Limb (tissue), 2 donors: Measurements from ENCODE around the gene ITK.

Experiments used
- DNase-seq, 2 donors: peaks; one replicate each; pipeline ENCODE4 v3.0.0-alpha.2; 2016; ENCODE audit errors: extremely low spot score in 2 of 2

The ITK gene

DNA sequence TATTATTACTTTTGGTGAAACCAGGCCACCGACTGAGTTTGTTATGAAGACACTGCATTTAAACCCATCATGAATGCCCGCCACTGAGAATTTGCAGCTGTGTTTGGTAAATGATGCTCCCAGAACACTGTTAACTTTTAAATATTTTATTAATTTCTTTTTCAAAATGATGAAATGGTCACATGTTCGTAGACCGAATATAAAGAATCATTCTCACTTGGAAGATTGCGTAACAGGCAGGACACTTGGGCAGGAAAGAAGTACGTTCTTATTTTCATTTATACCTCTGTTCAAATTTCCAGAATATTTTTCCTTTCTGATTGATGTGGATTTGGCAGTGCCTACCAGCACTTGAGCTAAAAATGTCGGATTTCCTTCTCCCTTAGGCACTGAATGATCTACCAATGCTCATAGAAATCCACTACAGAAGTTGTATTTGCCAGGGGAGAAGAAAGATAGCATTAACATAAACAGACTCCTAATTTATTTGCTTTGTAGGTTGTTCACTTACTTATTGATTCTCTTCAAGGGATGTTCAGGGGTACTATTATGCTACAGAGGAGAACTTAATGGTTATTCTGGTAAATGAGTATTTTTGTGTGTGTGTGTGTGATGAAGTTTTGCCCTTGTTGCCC, 99.1 kb downstream of the ITK start:
- no peak for DNase-seq

DNA sequence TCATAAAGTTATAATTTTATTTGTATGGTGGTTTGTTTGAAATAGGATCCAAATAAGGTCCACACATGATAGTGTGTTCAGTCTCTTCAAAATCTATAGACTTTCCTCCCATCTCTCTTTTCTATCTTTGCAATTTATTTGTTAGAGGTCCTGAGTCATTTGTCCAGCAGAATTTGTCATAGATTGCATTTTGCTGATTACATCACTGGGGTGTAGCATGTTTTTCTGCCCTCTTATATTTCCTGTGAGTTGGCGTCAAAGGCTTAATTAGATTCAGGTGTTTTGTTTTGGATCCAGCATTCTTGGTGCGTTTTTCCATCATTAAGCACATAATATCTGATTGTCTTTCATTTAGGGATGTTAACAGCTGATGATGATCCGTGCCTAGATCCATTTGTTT, 100.3 kb downstream of the ITK start:
- no peak for DNase-seq

DNA sequence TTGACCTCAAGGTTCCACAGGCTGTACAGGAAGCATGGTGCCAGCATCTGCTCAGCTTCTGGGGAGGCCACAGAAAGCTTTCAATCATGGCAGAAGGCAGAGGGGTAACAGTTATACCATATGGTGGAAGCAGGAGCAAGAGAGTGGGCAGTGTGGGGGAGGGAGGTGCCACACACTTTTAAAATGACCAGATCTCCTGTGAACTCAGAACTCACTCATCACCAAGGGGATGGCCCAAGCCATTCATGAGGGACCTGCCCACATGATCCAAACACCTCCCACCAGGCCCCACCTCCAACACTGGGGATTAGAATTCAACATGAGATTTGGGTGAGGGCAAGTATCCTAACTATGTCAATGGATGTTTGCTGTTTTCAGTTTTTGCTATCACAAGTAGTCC, 101.5 kb downstream of the ITK start:
- DNase-seq, result no peak

DNA sequence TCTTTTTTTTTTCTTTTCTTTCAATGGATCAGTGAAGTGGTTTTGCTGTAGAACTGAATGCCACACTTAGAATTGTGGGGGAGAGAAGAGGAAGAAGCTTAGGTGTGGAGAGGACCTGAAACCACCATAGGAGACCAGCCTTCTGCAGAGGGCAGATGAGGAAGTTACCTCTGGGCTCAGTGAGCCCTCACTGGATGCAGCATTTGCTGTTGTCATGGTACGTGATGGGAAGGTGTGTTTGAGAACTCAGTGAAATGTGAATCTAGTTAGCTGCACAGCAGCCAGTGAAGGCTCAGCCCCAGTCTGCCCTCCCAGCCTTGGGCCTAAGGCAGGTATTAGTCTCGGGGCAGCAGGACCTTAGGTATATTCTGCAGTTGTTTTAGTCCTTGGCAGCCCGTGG, 102.8 kb downstream of the ITK start:
- no peak for DNase-seq

DNA sequence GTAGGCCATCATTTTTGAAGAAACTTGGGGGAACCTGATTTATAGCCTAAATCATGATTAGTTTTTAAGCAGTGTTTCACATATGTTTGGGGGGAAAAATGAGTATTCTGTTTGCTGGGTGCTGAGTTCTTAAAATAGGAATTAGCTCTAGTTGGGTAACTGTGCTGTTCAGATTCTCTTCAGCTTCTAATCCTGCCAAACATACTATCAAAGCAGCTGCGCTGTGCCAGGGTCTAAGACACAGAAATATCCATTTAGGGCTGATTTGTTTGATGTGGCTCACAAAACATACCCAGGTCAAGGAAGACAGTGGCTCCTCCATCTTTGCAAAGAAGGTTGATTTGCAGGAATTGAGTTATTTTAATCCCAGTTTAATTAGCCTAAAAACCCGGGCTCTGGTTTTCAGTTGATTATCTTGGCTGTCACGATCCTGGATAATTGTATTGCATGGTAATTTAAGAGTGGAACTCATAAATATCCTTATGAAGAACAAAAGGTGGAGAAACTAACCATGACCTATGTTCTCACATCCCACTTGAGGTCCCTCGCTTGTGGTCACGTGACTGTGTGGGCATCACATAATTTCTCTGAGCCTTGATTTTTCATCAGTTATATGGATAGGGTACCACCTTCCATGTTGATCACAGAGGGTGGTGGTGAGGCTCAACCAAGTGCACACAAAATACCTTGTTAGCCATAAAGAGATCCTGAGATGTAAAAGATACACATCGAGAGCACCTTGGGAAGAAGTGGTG, 104.0 kb downstream of the ITK start:
- no peak for DNase-seq

DNA sequence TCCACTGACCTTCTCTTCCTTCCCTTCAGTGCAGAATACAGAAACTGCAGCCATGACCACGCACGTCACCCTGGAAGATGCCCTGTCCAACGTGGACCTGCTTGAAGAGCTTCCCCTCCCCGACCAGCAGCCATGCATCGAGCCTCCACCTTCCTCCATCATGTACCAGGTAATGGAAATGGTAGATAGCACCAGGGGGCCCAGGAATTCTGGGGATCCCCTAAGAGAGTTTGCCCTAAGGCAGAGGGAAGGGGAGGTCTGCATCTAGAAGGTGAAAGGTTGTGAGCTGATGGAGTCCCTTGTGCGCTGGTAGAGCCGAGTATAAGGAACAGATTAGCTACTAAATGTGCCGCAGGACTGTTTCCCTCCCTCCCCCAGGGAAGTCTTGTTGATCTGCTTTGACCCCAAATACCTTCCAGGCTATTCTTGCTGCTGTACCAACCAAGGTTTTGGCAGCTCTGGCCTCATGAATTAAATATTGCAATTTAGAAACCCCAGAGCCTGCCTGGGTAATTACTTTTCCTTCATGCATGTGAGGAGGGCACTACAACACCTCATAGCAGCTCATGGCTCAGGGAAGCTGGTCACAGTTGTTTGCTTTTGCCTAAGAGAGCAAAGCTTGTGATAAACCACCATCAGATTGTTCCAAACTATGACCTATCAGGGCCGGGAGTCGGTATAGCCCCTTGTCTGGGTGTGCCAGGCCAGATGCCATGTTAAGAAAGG, 104.8 kb downstream of the ITK start:
- DNase-seq, result no peak

DNA sequence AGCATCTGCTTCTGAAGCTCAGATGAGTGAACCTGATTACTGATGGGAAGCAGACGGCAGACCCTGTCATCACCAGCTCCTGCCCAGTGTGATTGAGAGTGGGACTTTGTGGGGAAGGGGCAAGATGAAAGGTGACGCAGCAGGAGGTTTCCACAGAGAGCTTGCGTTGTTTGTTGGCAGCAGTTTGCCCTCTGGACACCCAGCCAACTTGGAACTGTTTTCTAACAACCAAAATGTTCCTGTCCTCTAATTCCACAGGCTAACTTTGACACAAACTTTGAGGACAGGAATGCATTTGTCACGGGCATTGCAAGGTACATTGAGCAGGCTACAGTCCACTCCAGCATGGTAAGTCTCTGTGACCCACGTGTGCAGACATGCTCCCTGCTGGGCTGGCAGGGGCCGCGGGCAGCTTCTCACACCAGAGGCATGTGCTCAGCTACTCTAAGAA, 106.1 kb downstream of the ITK start:
- no peak for DNase-seq

DNA sequence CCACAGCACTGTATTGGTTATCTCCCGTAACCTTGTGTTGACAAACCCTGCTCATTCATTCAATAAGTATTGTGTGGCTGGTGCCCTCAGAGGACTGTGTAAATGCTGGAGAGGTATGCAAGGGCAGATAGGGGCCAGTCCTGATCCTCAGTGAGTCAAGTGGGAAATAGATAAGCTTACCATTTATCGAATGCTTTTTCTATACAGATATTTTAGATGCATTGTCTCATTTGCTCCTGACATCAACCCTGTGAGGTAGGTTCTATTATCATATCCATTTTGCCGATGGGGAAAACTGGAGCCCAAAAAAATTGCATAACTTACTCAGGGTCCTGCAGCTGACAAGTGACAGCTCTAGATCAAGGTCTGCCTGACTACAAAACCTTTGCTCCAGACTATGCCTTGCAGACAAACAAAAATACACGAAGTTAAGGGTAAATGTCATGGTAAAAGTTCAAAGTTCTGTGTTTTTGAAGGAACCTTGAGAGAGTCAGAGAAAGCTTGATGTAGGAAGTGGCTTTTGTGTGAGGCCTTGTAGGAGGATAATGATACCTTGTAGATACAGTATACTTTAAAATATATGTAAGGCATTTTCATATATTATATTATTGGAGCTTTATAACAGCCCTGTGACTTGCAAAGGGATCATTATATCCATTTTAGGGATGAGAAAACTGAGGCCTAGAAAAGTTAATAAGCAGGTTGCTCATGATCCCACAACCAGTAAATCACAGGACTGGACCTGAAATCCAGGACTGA, 107.9 kb downstream of the ITK start:
- no peak for DNase-seq

DNA sequence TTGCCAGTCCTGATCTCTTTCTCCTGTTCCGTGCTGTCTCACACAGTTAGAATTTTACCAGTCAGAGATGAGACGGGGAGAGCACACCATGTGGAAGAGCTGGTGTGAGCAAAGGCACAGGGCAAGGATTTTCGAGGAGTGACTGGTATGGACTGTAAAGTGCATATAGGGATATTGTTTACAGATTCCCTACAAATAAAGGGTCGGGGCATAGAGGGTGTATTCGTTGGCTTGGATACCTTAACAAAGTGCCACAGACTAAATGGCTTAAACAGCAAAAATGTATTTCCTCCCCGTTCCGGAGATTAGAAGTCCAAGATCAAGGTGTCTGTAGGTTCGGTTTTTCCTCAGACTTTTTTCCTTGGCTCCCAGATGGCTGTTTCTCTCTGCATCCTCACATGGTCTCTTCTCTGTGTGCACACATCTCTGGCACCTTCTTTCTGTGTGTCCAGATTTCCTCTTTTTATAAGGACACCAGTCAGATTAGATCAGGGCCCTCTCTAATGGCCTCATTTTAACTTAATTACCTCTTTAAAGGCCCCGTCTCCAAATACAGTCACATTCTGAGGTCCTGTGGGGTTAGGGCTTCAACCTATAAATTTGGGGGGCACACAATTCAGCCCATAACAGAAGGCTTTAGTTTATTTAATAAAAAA, 108.7 kb downstream of the ITK start:
- DNase-seq, result no peak

DNA sequence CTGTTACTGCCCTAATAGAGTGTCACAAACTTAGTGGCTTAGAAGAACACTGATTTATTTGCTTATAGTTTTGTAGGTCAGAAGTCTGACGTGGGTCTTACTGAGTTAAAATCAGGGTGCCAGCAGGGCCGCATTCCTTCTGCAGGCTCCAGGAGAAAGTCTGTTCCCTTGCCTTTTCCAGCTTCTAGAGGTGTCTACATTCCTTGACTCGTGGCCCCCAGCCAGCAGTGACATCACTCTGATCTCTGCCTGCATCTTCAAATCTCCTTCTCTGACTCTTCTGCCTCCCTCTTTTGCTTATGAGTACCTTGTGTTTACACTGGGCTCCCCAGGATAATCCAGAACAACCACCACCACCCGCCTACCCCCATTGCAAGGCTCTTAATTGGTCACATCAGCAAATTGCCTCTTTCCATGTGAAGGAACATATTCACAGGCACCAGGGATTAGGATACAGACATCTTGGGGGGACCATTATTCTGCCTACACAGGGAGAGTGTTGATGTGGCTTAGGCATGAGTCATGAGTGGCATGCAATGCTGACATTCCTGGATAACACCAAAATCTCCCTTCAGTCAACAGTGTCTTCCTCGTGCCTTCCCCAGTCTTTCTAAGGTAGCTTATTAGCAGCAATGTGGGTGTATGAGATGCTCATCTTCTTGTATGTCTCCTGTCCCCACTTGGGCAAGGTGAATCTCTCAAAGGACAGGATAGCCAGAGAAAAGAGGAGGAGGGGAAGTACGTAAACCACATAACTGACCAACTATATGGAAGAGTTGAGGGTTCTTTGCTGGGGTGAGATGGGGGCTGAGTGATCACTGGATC, 109.7 kb downstream of the ITK start:
- no peak for DNase-seq

DNA sequence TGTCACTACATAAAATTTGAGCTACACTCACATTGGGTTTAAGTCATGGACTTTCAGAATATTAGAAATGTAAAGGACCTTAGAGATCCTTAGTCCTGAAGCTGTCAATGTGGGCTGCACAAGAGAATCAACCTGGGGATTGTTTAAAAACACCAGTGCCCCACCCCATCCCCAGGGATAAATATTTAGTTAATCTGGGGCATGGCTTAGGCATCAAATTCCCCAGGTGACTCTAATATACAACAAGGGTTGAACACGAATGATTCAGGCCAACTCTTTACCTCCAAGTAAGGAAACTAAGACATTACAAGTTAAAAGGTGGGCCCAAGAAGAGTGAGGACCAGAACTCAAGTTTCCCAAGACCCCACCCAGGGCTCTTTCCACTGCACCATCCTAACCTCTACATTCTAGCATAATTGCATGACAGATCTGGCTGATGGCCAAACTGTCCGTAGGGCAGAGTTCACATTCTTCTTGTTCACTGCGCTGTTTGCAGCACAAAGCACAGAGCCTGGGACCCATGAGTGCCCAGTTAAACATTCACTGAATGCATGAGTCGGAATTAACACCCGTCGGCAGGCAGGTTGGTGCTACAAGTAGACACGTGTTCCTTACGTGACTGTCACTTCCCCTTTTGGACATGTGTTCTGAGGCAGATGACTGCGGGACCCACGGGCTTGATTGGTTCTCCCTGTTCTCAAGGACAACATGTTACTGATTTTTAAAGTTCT, 110.5 kb downstream of the ITK start:
- no peak for DNase-seq

DNA sequence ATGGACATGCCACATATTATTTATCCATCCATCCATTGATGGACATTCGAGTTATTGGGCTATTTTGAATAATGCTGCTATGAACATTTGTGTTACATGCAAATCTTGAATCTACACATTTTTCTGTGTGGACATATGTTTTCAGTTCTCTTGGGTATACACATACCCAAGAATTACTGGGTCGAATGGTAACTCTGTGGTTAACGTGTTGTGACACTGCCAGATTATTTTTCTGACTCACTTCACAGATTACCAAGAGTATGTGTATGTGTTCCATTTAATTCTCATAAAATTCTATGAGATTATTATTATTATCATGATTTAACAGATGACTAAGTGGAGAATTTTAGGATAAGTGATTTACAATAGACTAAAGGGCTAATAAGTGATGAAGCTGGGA, 112.0 kb downstream of the ITK start:
- no peak for DNase-seq

DNA sequence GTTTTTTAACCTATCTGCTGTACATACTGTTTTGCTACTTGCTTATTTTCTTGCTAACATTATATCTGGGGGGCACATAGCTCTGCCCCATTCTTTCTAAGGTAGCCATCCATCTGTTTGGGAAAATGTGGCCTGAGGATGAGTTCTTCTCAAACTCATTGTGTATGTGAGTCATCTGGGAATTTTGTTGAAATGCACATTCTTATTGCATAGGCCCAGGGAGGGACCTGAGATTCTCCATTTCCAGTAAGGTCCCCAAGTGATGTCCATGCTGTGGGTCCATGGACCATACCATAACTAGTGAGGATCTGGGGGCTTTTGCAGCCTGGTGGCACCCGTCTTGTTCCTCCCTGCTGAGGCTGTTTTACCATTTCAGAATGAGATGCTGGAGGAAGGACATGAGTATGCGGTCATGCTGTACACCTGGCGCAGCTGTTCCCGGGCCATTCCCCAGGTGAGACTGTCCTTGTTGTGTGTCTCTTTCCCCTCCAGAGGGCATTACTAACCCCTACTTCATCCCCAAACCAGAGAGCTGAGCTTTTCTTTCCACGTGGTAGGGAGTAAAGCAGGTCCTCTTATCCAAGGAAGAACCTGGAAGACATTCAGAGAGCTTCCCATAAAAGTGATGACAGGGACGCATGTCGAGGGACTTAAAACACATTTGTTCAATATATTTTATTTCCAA, 113.9 kb downstream of the ITK start:
- no peak for DNase-seq

DNA sequence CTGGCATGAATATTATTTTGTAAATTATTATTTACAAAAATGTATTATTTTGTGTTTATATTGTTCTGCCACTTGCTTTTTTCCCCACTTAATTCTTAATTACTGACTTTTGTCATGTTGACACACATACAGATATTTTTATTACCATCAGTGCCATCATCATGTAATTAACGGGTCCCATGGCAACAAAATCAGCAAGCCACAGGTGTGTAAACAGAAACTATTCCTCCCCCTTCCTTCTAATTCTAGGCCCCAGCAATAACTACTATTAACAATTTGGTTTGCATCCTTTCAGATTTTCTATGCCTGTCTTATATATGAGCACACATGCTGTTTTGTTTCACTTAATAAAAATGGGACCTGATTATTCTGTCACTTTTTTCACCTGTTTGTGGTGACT, 114.6 kb downstream of the ITK start:
- DNase-seq, result no peak

DNA sequence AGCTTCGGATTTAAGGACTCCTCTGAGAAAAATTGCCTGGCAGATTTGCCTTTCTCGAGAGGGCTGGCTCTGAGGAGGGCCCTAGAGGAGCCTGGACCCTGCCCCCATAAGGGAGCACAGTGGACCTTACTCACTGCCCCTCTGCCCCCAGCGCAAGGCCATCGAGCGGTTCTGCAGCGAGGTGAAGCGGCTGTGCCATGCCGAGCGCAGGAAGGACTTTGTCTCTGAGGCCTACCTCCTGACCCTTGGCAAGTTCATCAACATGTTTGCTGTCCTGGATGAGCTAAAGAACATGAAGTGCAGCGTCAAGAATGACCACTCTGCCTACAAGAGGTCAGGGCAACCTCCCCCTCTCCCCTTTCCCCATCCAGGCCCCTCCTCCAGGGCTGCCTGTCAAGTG, 119.9 kb downstream of the ITK start:
- no peak for DNase-seq

DNA sequence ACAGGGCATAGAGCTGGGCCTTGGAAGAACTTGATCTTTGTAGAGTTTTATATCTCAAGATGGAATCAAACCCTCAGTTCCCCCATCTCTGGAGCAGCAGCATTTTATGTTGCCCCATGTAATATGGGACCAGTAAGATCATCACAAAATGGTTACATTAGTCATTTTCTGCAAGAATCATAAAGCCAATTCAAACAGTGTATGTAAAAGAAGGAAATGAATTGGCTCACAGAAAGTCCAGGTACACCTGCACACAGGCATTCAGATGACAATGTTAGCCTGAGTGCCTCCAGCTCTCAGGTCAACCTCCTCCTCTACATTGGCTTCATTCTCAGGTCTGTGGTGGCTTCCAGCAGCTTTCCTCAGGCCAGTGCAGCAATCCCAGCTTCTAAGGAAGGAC, 120.4 kb downstream of the ITK start:
- no peak for DNase-seq

DNA sequence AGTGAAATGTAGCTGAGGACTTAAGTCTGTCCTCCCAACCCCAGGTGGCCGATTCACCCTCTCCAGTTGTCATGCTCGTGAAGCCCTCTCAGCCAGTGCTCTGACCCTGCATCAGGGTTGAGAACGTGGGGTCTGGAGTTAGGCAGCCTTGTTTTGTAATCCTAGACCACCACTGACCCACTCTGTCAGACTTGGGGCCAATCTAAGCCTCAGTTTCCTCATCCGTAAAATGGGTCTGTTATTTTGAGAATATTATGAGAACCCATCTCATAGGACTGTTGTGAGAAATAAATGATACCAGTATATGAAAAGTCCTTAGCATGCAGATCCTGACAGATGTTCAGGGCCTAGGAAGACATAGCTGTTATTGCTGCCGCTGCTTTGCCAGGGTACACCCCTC, 122.4 kb downstream of the ITK start:
- DNase-seq, result no peak

DNA sequence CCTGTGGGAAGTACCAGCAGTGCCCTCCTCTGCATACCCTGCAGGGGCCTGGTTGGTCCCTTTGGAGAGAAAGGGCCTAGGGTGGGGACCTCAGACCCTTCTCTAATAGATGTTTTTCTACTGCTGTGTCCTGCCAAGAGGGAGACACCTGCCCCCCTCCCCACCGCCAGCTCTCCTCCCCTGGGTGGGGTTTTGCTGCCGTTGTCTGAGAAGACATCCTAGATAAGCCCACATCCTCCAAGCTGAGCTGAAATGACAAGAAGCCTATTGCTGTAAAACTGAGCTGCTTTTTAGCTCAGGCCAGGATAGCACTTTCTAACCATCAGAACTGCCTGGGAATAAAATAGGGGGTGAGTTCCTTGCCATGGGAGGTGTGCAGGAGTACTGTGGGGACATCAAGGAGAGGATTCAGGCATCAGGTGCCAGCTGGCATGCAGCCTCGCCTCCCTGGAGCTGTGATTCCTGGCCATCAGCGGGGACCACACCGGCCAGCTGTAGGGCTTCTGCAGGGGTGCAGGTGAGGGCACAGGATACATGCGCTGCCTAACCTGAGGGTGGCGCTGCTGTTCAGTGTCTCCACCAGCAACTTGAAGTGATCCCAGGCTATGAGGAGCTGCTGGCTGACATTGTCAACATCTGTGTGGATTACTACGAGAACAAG, 123.2 kb downstream of the ITK start:
- DNase-seq, result no peak
